NB4 (cell line): ENCODE measurements around the gene VEPH1.

ENCODE experiments used
- MYC ChIP-seq: IDR thresholded peaks from 2 replicates; pipeline ENCODE4 v1.6.1; 2011; ENCODE audit warnings: low read depth, low read length
- POLR2A ChIP-seq: IDR thresholded peaks from 2 replicates; pipeline ENCODE4 v1.6.1; 2011; ENCODE audit warnings: mild to moderate bottlenecking; ENCODE audit not compliant: insufficient read length; ENCODE audit errors: extremely low read depth
- TF ChIP-seq, protein P1 (sequence below): IDR thresholded peaks from one replicate; pipeline ENCODE4 v1.5.1; 2012; ENCODE audit warnings: low read depth, low read length

DNA sequence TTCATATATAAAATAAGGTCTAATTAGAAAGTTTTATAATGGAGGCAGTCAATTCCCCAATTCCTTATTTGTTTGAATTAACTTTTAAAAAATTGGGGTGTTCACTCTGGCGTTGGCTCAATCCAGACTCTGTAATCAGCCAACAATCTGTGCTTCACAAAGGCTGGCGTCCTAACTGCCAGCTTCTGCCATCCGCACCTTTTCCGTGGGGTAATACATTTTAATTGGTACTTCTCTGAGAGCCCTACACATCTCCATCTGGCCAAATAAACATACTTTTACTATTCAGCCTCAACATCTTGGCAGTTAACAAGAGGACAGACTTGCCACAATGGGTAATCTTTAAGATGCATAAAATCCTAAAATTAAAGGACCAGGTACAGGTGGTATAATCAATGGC is 218.1 kb downstream of the VEPH1 start:
- TF ChIP-seq POLR2A (no peak), MYC (no peak)
- TF ChIP-seq, protein P1, sequence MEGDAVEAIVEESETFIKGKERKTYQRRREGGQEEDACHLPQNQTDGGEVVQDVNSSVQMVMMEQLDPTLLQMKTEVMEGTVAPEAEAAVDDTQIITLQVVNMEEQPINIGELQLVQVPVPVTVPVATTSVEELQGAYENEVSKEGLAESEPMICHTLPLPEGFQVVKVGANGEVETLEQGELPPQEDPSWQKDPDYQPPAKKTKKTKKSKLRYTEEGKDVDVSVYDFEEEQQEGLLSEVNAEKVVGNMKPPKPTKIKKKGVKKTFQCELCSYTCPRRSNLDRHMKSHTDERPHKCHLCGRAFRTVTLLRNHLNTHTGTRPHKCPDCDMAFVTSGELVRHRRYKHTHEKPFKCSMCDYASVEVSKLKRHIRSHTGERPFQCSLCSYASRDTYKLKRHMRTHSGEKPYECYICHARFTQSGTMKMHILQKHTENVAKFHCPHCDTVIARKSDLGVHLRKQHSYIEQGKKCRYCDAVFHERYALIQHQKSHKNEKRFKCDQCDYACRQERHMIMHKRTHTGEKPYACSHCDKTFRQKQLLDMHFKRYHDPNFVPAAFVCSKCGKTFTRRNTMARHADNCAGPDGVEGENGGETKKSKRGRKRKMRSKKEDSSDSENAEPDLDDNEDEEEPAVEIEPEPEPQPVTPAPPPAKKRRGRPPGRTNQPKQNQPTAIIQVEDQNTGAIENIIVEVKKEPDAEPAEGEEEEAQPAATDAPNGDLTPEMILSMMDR: no peak
